Activated T-helper 1 cell treated with anti-CD3 and anti-CD28 coated beads, Interleukin-12 subunit alpha, Interleukin-12 subunit beta, Interleukin-2, Interleukin-4 antibody, amounts not matched to agents 30 ng/mL and 10 ng/mL and 1 ng/mL, durations not matched to agents 14 hours and 24 hours and 36 hours (primary cell): ENCODE results near the gene ROBO2. TPM values are rescaled to one million over a fixed set of nuclear protein-coding genes. Genes with fewer than 3 reads are reported as not detected.

Source experiments
- DNase-seq: peaks from one replicate; pipeline ENCODE4 v3.0.0; 2021; ENCODE audit warnings: low spot score
- H3K27ac Mint-ChIP-seq: one replicate; pipeline ENCODE4 v1.8.0; 2021; ENCODE audit warnings: mild to moderate bottlenecking, mixed read lengths
- H3K27me3 Mint-ChIP-seq: one replicate; pipeline ENCODE4 v1.8.0; 2022; ENCODE audit warnings: mild to moderate bottlenecking, moderate library complexity, mixed read lengths; ENCODE audit not compliant: insufficient read depth
- H3K36me3 Mint-ChIP-seq: one replicate; pipeline ENCODE4 v1.8.0; 2021; ENCODE audit warnings: low read depth, mixed read lengths
- H3K4me1 Mint-ChIP-seq: one replicate; pipeline ENCODE4 v1.8.0; 2021; ENCODE audit warnings: low read depth, mixed read lengths
- H3K4me3 Mint-ChIP-seq: one replicate; pipeline ENCODE4 v1.8.0; 2021; ENCODE audit warnings: mild to moderate bottlenecking, moderate library complexity, mixed read lengths
- H3K9me3 Mint-ChIP-seq: one replicate; pipeline ENCODE4 v1.8.0; 2021; ENCODE audit warnings: mixed read lengths
- intact Hi-C: fragments of 100-400 bp; cut with micrococcal nuclease; formaldehyde crosslinking; loops from one replicate; pipeline ENCODE4 v1.15.1; 2024
- total RNA-seq: library from RNA; stranded (reverse); gene quantifications from 2 replicates; pipeline ENCODE4 v1.2.3, GENCODE V29; 2022

The ROBO2 gene
- total RNA-seq, 1 donor from 2014 or later, result not detected

- intact Hi-C loops, result no loop called here
- H3K27me3 Mint-ChIP-seq, result no peaks in the 10 kb centered on the region
- no peak overlapping the region for H3K4me3 Mint-ChIP-seq
- no peaks in the 10 kb centered on the region for H3K36me3 Mint-ChIP-seq
- H3K27ac Mint-ChIP-seq, result no peak overlapping the region
- no peaks in the 10 kb centered on the region for H3K9me3 Mint-ChIP-seq
- no peaks in the 10 kb centered on the region for H3K4me1 Mint-ChIP-seq
- DNase-seq, result no peak
Measured at GRCh38 chr3:77321646-77322045, 281.7 kb downstream of the ROBO2 start.

- no peaks in the 10 kb centered on the region for H3K27me3 Mint-ChIP-seq
- no peak overlapping the region for H3K4me3 Mint-ChIP-seq
- H3K36me3 Mint-ChIP-seq, result no peaks in the 10 kb centered on the region
Measured at GRCh38 chr3:77323626-77324025, 283.7 kb downstream of the ROBO2 start.

GRCh38 chr3:77324105-77324504, 284.2 kb downstream of the ROBO2 start:
- Mint-ChIP-seq H3K27ac (no peak overlapping the region), H3K9me3 (no peaks in the 10 kb centered on the region), H3K4me3 (no peak overlapping the region), H3K4me1 (no peaks in the 10 kb centered on the region), H3K27me3 (no peaks in the 10 kb centered on the region), H3K36me3 (no peaks in the 10 kb centered on the region)
- no peak for DNase-seq
- intact Hi-C loops, result no loop called here

More at GRCh38 chr3:77323626-77324025, 283.7 kb downstream of the ROBO2 start:
- no peaks in the 10 kb centered on the region for H3K4me1 Mint-ChIP-seq
- no peak for DNase-seq
- H3K9me3 Mint-ChIP-seq, result no peaks in the 10 kb centered on the region
- intact Hi-C loops, result no loop called here
- no peak overlapping the region for H3K27ac Mint-ChIP-seq

- Mint-ChIP-seq H3K27ac (no peak overlapping the region), H3K27me3 (no peaks in the 10 kb centered on the region), H3K4me3 (no peak overlapping the region), H3K9me3 (no peaks in the 10 kb centered on the region), H3K36me3 (no peaks in the 10 kb centered on the region), H3K4me1 (no peaks in the 10 kb centered on the region)
- no peak for DNase-seq
- intact Hi-C loops, result no loop called here
Measured at GRCh38 chr3:77325280-77325679, 285.4 kb downstream of the ROBO2 start.

- H3K36me3 Mint-ChIP-seq, result no peaks in the 10 kb centered on the region
- DNase-seq, result no peak
- H3K4me1 Mint-ChIP-seq, result no peaks in the 10 kb centered on the region
- no peaks in the 10 kb centered on the region for H3K27me3 Mint-ChIP-seq
- H3K4me3 Mint-ChIP-seq, result no peak overlapping the region
- intact Hi-C loops, result no loop called here
- H3K9me3 Mint-ChIP-seq, result no peaks in the 10 kb centered on the region
- no peak overlapping the region for H3K27ac Mint-ChIP-seq
Measured at GRCh38 chr3:77325702-77326101, 285.8 kb downstream of the ROBO2 start.

- Mint-ChIP-seq H3K27ac (no peak overlapping the region), H3K36me3 (no peaks in the 10 kb centered on the region), H3K4me1 (no peaks in the 10 kb centered on the region), H3K27me3 (no peaks in the 10 kb centered on the region), H3K4me3 (no peak overlapping the region), H3K9me3 (no peaks in the 10 kb centered on the region)
- DNase-seq, result no peak
- intact Hi-C loops, result no loop called here
Measured at GRCh38 chr3:77326586-77326985, 286.7 kb downstream of the ROBO2 start.

GRCh38 chr3:77328690-77329089, 288.8 kb downstream of the ROBO2 start:
- DNase-seq, result no peak
- H3K36me3 Mint-ChIP-seq, result no peaks in the 10 kb centered on the region
- no peak overlapping the region for H3K27ac Mint-ChIP-seq
- no peaks in the 10 kb centered on the region for H3K9me3 Mint-ChIP-seq
- H3K4me3 Mint-ChIP-seq, result no peak overlapping the region
- H3K4me1 Mint-ChIP-seq, result no peaks in the 10 kb centered on the region
- no peaks in the 10 kb centered on the region for H3K27me3 Mint-ChIP-seq
- intact Hi-C loops, result no loop called here

GRCh38 chr3:77329116-77329515, 289.2 kb downstream of the ROBO2 start:
- Mint-ChIP-seq H3K4me1 (no peaks in the 10 kb centered on the region), H3K27ac (no peak overlapping the region), H3K4me3 (no peak overlapping the region), H3K27me3 (no peaks in the 10 kb centered on the region), H3K36me3 (no peaks in the 10 kb centered on the region), H3K9me3 (peaks cover 3% of the 10 kb centered on the region)
- intact Hi-C loops, result no loop called here
- DNase-seq, result no peak

GRCh38 chr3:77338195-77338594, 298.3 kb downstream of the ROBO2 start:
- Mint-ChIP-seq H3K4me3 (no peak overlapping the region), H3K9me3 (peaks cover 14% of the 10 kb centered on the region), H3K27me3 (peaks cover 2% of the 10 kb centered on the region), H3K27ac (no peak overlapping the region), H3K36me3 (no peaks in the 10 kb centered on the region), H3K4me1 (no peaks in the 10 kb centered on the region)
- intact Hi-C loops, result no loop called here
- no peak for DNase-seq

- Mint-ChIP-seq H3K9me3 (no peaks in the 10 kb centered on the region), H3K36me3 (no peaks in the 10 kb centered on the region), H3K27ac (no peak overlapping the region), H3K27me3 (no peaks in the 10 kb centered on the region), H3K4me1 (no peaks in the 10 kb centered on the region), H3K4me3 (no peak overlapping the region)
- intact Hi-C loops, result no loop called here
- DNase-seq, result no peak
Measured at GRCh38 chr3:77342027-77342426, 302.1 kb downstream of the ROBO2 start.

GRCh38 chr3:77342688-77343087, 302.8 kb downstream of the ROBO2 start:
- Mint-ChIP-seq H3K4me3 (no peak overlapping the region), H3K36me3 (no peaks in the 10 kb centered on the region)
- intact Hi-C loops, result no loop called here

GRCh38 chr3:77345009-77345408, 305.1 kb downstream of the ROBO2 start:
- Mint-ChIP-seq H3K4me3 (no peak overlapping the region), H3K4me1 (no peaks in the 10 kb centered on the region), H3K36me3 (no peaks in the 10 kb centered on the region), H3K27ac (no peak overlapping the region), H3K27me3 (no peaks in the 10 kb centered on the region), H3K9me3 (peaks cover 3% of the 10 kb centered on the region)
- intact Hi-C loops, result no loop called here
- no peak for DNase-seq

More at GRCh38 chr3:77342688-77343087, 302.8 kb downstream of the ROBO2 start:
- Mint-ChIP-seq H3K27ac (no peak overlapping the region), H3K27me3 (no peaks in the 10 kb centered on the region), H3K4me1 (no peaks in the 10 kb centered on the region), H3K9me3 (peaks cover 3% of the 10 kb centered on the region)
- DNase-seq, result no peak

GRCh38 chr3:77348244-77348855, 308.5 kb downstream of the ROBO2 start:
- H3K4me1 Mint-ChIP-seq, result no peaks in the 10 kb centered on the region
- intact Hi-C loops, result no loop called here
- no peaks in the 10 kb centered on the region for H3K27me3 Mint-ChIP-seq
- H3K36me3 Mint-ChIP-seq, result no peaks in the 10 kb centered on the region
- peaks cover 7% of the 10 kb centered on the region for H3K9me3 Mint-ChIP-seq
- DNase-seq, result no peak
- H3K4me3 Mint-ChIP-seq, result no peak overlapping the region
- H3K27ac Mint-ChIP-seq, result no peak overlapping the region

- Mint-ChIP-seq H3K27ac (no peak overlapping the region), H3K27me3 (no peaks in the 10 kb centered on the region), H3K36me3 (no peaks in the 10 kb centered on the region), H3K4me3 (no peak overlapping the region), H3K4me1 (no peaks in the 10 kb centered on the region), H3K9me3 (peaks cover 13% of the 10 kb centered on the region)
- no peak for DNase-seq
- intact Hi-C loops, result no loop called here
Measured at GRCh38 chr3:77354958-77355357, 315.1 kb downstream of the ROBO2 start.
